ENCODE data around the gene DIAPH2. TPM values are rescaled to one million over a fixed set of nuclear protein-coding genes. Genes with fewer than 3 reads are reported as not detected.

DIAPH2 gene
- total RNA-seq, 4 donors from 2014 or later = 10.3 to 36.6 (median 17.9) TPM

- H3K4me3 ChIP-seq = no peak overlapping the region
- TF ChIP-seq POLR2A (IDR thresholded peaks at IDR 0.05) = no peak
- no peak for TF ChIP-seq CTCF (IDR thresholded peaks at IDR 0.05)
- no peak for DNase-seq
- H3K4me1 ChIP-seq = no peaks in the 10 kb centered on the region
- no peaks in the 10 kb centered on the region for H3K27me3 ChIP-seq
- intact Hi-C loops (cut with DNase I) = no loop called here
- H3K36me3 ChIP-seq = no peaks in the 10 kb centered on the region
- 33 to 68% methylated on average over 1 of the region's 1 CpG for WGBS, 2 donors
- H3K27ac ChIP-seq = no peak overlapping the region
- H3K9me3 ChIP-seq = peaks cover 0 to 17% (median 0%) of the 10 kb centered on the region in 3 donors
Observed at GRCh38 chrX:97529536-97530200, 845.0 kb downstream of the DIAPH2 start.

- Histone ChIP-seq H3K4me1 (no peaks in the 10 kb centered on the region), H3K36me3 (no peaks in the 10 kb centered on the region), H3K27me3 (no peaks in the 10 kb centered on the region), H3K4me3 (no peak overlapping the region), H3K27ac (no peak overlapping the region), H3K9me3 (peaks cover 0 to 17% (median 0%) of the 10 kb centered on the region in 3 donors)
- no peak for TF ChIP-seq CTCF (IDR thresholded peaks at IDR 0.05)
- DNase-seq = no peak
- WGBS, 2 donors = 83 to 91% methylated on average over 3 of the region's 3 CpGs
- intact Hi-C loops (cut with DNase I) = no loop called here
Observed at GRCh38 chrX:97531825-97532224, 847.2 kb downstream of the DIAPH2 start.

GRCh38 chrX:97538745-97539144 is 854.1 kb downstream of the DIAPH2 start:
- intact Hi-C loops (cut with DNase I) = no loop called here
- TF ChIP-seq CTCF (IDR thresholded peaks at IDR 0.05) = no peak
- TF ChIP-seq POLR2A (IDR thresholded peaks at IDR 0.05) = no peak

GRCh38 chrX:97539970-97540519 is 855.4 kb downstream of the DIAPH2 start:
- no peak for TF ChIP-seq POLR2A (IDR thresholded peaks at IDR 0.05)
- no peak for TF ChIP-seq CTCF (IDR thresholded peaks at IDR 0.05)
- intact Hi-C loops (cut with DNase I) = no loop called here
- Histone ChIP-seq H3K4me1 (no peaks in the 10 kb centered on the region), H3K4me3 (no peak overlapping the region), H3K9me3 (no peaks in the 10 kb centered on the region), H3K36me3 (no peaks in the 10 kb centered on the region), H3K27ac (no peak overlapping the region), H3K27me3 (no peaks in the 10 kb centered on the region)
- no peak for DNase-seq
- WGBS, 2 donors = 35 to 56% methylated on average over 2 of the region's 2 CpGs

More at GRCh38 chrX:97538745-97539144, 854.1 kb downstream of the DIAPH2 start:
- Histone ChIP-seq H3K9me3 (no peaks in the 10 kb centered on the region), H3K27me3 (no peaks in the 10 kb centered on the region), H3K36me3 (no peaks in the 10 kb centered on the region), H3K27ac (no peak overlapping the region), H3K4me3 (no peak overlapping the region), H3K4me1 (no peaks in the 10 kb centered on the region)
- DNase-seq = no peak
- WGBS, 2 donors = 71 to 87% methylated on average over 3 of the region's 3 CpGs

GRCh38 chrX:97547877-97548578 is 863.4 kb downstream of the DIAPH2 start:
- Histone ChIP-seq H3K36me3 (no peaks in the 10 kb centered on the region), H3K4me3 (no peak overlapping the region), H3K4me1 (no peaks in the 10 kb centered on the region), H3K27me3 (no peaks in the 10 kb centered on the region), H3K27ac (no peak overlapping the region), H3K9me3 (no peaks in the 10 kb centered on the region)
- DNase-seq = no peak
- intact Hi-C loops (cut with DNase I) = no loop called here
- TF ChIP-seq CTCF (IDR thresholded peaks at IDR 0.05) = no peak
- TF ChIP-seq POLR2A (IDR thresholded peaks at IDR 0.05) = no peak
- WGBS, 2 donors = 70 to 78% methylated on average over 3 of the region's 3 CpGs

Measured in esophagus squamous epithelium (tissue), 5 donors.